ENCODE results near the gene PPP2R2D. TPM values are rescaled to one million over a fixed set of nuclear protein-coding genes. Genes with fewer than 3 reads are reported as not detected.
"Not testable (repeated sequence)": the region's sequence is repeated elsewhere in the genome, so short reads cannot be mapped to it uniquely, and the experiment has no call there.

Gene PPP2R2D
- total RNA-seq, 1 donor from 2014 or later = 34.0 TPM

DNA sequence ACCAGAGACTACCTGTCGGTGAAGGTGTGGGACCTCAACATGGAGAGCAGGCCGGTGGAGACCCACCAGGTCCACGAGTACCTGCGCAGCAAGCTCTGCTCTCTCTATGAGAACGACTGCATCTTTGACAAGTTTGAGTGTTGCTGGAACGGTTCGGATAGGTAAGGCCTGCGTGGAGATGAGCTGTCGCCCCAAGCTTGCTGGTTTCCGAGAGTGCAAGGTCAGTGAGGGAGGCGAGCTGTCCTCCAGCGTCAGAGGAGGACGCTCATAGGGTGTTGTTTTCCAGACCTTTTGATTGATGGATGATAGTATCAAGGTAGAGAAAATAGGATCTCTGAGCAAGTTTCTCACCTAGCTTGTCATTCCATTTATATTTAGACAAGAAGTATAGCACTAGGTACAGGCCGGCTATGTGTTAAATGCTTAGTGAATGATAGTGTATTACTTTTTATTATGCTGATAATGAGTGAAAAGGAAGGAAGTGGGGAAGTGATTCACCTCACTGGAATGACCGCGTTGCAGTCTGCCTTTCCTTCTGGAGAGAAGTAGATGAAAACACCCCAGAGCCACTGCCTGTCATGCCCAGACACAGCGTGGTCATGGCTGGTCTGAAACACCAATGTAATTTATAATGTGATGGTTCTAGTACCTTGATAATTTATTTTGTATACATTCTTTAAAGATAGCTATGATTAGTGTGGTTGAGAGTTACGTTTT, 47.0 kb downstream of the PPP2R2D start:
- Mint-ChIP-seq H3K27me3 (ENCODE audit: low read depth) (no peaks in the 10 kb centered on the region), H3K36me3 (peaks cover 53% of the 10 kb centered on the region), H3K4me3 (no peak overlapping the region), H3K4me1 (peaks cover 2% of the 10 kb centered on the region), H3K9me3 (no peaks in the 10 kb centered on the region), H3K27ac (no peak overlapping the region)
- DNase-seq (ENCODE audit: low spot score in 2 of 2, unreplicated experiment in 2 of 2) = no peak
- TF ChIP-seq, protein P1, sequence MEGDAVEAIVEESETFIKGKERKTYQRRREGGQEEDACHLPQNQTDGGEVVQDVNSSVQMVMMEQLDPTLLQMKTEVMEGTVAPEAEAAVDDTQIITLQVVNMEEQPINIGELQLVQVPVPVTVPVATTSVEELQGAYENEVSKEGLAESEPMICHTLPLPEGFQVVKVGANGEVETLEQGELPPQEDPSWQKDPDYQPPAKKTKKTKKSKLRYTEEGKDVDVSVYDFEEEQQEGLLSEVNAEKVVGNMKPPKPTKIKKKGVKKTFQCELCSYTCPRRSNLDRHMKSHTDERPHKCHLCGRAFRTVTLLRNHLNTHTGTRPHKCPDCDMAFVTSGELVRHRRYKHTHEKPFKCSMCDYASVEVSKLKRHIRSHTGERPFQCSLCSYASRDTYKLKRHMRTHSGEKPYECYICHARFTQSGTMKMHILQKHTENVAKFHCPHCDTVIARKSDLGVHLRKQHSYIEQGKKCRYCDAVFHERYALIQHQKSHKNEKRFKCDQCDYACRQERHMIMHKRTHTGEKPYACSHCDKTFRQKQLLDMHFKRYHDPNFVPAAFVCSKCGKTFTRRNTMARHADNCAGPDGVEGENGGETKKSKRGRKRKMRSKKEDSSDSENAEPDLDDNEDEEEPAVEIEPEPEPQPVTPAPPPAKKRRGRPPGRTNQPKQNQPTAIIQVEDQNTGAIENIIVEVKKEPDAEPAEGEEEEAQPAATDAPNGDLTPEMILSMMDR (IDR thresholded peaks at IDR 0.05; ENCODE audit: unreplicated experiment) = no peak

DNA sequence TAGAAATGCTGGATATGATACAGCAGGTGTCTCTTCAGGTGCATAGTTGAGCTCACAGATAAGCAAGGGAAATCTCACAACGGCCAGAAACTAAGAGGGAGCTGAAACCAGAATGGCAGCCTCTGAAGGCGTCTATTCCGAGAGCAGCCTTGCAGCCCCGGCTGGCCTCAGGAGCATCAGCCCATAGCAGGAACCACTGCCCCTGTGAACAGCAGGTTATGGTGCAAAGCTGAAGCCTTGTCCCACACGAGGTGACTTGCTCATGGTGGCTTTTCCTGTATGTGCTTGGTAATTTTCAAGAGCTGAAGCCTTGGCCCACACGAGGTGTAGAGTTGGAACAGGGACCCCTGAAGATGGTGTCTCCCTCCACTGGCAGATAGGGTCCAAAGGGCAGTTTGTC, 47.7 kb downstream of the PPP2R2D start:
- no peaks in the 10 kb centered on the region for H3K27me3 Mint-ChIP-seq (ENCODE audit: low read depth)
- no peak for DNase-seq (ENCODE audit: low spot score in 2 of 2, unreplicated experiment in 2 of 2)
- peaks cover 53% of the 10 kb centered on the region for H3K36me3 Mint-ChIP-seq
- H3K4me3 Mint-ChIP-seq = no peak overlapping the region
- TF ChIP-seq, protein P1 (IDR thresholded peaks at IDR 0.05; ENCODE audit: unreplicated experiment) = no peak
- H3K9me3 Mint-ChIP-seq = no peaks in the 10 kb centered on the region
- H3K27ac Mint-ChIP-seq = no peak overlapping the region
- H3K4me1 Mint-ChIP-seq = peaks cover 2% of the 10 kb centered on the region

DNA sequence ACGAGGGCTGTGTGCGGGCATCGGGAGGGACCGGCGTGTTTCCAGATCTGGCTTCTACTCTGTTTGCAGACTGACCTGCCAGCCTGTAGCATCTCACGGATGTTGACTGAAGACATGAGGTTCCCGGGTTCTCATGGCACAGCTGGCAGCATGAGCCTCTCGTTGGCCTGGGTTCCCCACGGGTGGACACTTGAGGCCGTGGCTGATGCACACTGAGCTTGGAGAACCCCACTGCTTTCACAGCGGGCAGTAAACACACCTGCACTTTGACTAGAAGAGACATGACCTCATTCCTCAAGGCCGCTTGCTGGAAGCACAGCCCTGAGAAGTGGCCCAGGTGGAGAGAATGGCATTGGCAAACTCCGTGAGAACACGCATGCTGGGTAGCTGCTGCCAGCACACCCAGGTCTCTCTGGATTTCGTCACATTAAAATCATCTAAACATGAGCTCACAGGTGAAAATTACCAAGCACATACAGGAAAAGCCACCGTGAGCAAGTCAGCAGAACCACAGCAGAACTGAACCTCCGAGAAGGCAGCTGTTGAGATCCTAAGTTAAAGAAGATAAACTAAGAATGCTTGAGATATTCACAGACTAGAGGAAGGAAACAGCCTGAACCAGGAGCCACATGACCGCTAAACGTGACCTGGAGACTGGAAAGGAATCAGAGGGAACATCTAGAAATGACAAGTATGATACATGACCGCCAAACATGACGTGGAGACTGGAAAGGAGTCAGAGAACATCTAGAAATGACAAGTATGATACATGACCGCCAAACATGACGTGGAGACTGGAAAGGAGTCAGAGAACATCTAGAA, 48.4 kb downstream of the PPP2R2D start:
- Mint-ChIP-seq H3K27me3 (ENCODE audit: low read depth) (no peaks in the 10 kb centered on the region), H3K4me3 (no peak overlapping the region), H3K36me3 (peaks cover 53% of the 10 kb centered on the region), H3K9me3 (no peaks in the 10 kb centered on the region), H3K27ac (no peak overlapping the region), H3K4me1 (peaks cover 2% of the 10 kb centered on the region)
- TF ChIP-seq, protein P1 (IDR thresholded peaks at IDR 0.05; ENCODE audit: unreplicated experiment) = no peak
- no peak for DNase-seq (ENCODE audit: low spot score in 2 of 2, unreplicated experiment in 2 of 2)

DNA sequence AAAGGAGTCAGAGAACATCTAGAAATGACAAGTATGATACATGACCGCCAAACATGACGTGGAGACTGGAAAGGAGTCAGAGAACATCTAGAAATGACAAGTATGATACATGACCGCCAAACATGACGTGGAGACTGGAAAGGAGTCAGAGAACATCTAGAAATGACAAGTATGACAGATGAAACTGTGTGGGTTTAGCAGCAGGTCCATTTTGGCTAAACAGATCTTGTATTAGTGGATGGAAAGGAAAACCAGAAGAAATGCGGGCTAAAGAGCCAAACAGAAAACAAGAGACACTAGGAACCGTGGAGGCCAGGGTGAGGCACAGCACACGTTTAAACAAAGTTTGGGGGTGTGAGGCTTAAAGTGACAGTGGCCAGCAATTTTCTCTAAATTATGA, 49.1 kb downstream of the PPP2R2D start:
- H3K9me3 Mint-ChIP-seq; H3K4me1 Mint-ChIP-seq; DNase-seq (ENCODE audit: low spot score in 2 of 2, unreplicated experiment in 2 of 2); H3K27me3 Mint-ChIP-seq (ENCODE audit: low read depth); H3K4me3 Mint-ChIP-seq; H3K27ac Mint-ChIP-seq: not testable (repeated sequence)
- peaks cover 56% of the 10 kb centered on the region for H3K36me3 Mint-ChIP-seq

DNA sequence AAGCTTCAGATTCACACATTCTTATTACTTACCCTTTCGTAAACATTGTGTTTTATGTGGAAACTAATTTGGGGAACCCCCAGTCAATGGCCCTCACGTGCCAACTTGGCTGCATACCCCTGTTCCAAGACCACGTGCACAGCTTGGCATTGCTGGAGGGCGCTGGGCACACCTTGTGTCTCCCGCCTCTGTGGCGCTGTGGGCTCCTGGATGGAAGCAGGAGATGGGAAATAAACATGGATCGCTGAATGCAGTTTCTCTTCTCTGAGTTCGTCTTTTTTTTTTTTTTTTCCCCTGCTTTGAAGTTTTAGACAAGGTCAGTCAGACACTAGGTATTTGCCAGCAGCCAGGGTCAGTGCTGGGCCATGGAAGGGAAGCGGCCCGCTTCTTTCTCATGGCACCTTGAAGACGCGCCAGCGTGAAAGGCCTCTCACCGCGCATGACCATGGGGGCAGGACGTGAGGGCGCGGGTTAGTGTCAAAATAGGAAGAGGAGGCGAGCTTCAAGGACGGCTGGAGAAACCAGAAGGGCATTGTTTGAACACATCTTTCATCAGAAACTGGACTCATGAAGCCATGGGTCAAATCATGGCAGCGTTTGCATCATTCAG, 53.7 kb downstream of the PPP2R2D start:
- no peak for DNase-seq (ENCODE audit: low spot score in 2 of 2, unreplicated experiment in 2 of 2)
- TF ChIP-seq, protein P1 (IDR thresholded peaks at IDR 0.05; ENCODE audit: unreplicated experiment) = no peak
- Mint-ChIP-seq H3K27ac (no peak overlapping the region), H3K4me1 (no peaks in the 10 kb centered on the region), H3K4me3 (no peak overlapping the region), H3K9me3 (no peaks in the 10 kb centered on the region), H3K36me3 (peaks cover 54% of the 10 kb centered on the region), H3K27me3 (ENCODE audit: low read depth) (no peaks in the 10 kb centered on the region)
